ENCODE measurements around the gene FOXP2.

Gene FOXP2

DNA sequence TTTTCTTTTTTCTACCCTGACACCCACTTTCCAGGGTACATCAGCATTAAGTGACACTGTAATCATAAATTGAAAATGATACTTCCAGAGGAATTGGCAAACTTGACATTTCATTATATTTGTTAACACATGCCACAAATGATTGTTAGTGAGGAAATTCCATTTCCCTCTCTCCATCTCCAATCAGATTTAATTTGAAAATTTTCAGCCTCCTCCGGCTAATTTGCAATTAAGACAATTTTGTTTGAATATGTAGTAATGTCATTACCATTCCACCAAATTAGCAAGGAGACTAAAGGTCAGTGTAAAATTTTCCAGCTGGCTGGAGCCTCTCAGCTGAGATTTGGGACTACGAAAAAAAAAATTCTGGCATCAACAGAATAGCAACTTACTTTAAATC, 242.7 kb downstream of the FOXP2 start:
- no peak for DNase-seq (ENCODE audit: low spot score)
- TF ChIP-seq CTCF (IDR thresholded peaks at IDR 0.05; ENCODE audit: extremely low read depth, missing control alignments): no peak

- no peak for DNase-seq (ENCODE audit: low spot score)
- TF ChIP-seq CTCF (IDR thresholded peaks at IDR 0.05; ENCODE audit: extremely low read depth, missing control alignments): no peak
These were observed 243.6 kb downstream of the FOXP2 start for GRCh38 chr7:114658216-114658615.

DNA sequence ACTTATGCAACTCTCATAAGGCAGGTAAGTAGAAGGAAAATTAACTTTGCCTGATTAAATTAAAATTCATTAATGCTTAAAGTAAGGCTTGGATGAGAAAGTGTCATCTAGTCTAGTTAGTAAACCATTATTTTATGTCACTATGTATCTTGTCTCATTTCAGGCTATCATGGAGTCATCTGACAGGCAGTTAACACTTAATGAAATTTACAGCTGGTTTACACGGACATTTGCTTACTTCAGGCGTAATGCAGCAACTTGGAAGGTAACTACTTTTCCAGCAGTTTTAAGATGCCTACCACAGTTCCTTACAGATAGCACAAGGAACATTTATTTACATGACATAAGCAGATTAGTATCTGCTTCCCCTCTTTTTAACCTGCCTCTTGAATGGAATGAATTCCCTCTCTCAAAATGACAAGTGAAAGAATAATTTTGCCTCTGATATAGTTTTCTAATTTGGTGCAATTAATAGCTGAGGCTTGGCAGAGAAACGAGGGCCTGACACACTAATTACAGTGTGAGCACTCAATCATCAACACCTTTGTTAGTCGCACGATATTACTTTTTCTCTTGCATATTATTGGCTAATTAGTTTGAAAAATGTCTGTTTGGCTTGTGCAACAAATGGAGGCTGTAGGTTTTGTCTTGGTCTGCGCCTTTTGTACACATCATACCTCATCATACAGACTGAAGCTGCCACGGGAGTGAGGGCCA, 245.0 kb downstream of the FOXP2 start:
- TF ChIP-seq CTCF (IDR thresholded peaks at IDR 0.05; ENCODE audit: extremely low read depth, missing control alignments): no peak

DNA sequence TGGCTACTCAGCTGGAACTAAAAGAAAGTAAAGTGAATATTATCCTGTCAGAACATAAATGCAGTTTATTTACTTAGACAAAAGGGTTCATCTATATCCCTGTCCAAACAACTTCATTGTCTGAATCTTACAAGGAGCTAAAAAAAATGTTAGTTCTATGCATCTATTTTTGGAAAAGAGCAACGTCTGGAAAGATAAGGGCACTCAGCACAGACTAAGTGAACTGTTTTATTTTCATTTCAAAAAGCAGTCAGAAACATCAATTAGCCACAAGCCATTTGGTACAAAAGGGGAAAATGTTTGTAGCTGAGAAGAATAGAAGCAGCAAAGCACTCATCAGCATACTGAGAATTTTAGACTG, 245.5 kb downstream of the FOXP2 start:
- no peak for DNase-seq (ENCODE audit: low spot score)
- no peak for TF ChIP-seq CTCF (IDR thresholded peaks at IDR 0.05; ENCODE audit: extremely low read depth, missing control alignments)

More for the DNA sequence above, 245.0 kb downstream of the FOXP2 start:
- no peak for DNase-seq (ENCODE audit: low spot score)

DNA sequence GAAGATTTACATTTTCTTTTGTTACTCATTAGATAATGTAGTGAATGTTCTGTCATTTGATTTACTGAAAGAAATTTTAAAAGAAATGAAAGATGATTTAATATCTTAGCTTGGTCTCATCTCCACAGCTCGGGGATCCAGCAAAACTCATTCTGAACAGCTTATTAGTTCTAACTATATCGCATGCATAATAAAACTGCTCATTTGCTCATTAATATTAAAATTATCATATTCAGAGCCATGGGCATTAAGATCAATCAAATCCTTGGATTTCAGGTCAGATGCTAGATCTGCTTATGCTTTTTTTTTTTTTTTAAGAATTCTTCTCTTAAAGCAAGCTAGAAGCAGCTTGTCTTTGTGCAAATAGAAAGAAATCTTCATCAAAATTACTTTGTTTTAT, 246.1 kb downstream of the FOXP2 start:
- no peak for DNase-seq (ENCODE audit: low spot score)
- TF ChIP-seq CTCF (IDR thresholded peaks at IDR 0.05; ENCODE audit: extremely low read depth, missing control alignments): no peak

- no peak for DNase-seq (ENCODE audit: low spot score)
- no peak for TF ChIP-seq CTCF (IDR thresholded peaks at IDR 0.05; ENCODE audit: extremely low read depth, missing control alignments)
These were observed 247.5 kb downstream of the FOXP2 start for GRCh38 chr7:114662002-114662677.

GRCh38 chr7:114663502-114663901, 248.9 kb downstream of the FOXP2 start:
- DNase-seq (ENCODE audit: low spot score): no peak
- no peak for TF ChIP-seq CTCF (IDR thresholded peaks at IDR 0.05; ENCODE audit: extremely low read depth, missing control alignments)
